Prostate gland (tissue), 2 donors: ENCODE measurements around the gene OTOP3. TPM values are rescaled to one million over a fixed set of nuclear protein-coding genes. Genes with fewer than 3 reads are reported as not detected.

Source experiments
- DNase-seq: peaks from one replicate; pipeline ENCODE4 v3.0.0-alpha.2; 2019; ENCODE audit warnings: low spot score
- H3K27ac ChIP-seq, 2 donors: fragments of 200-600 bp; sonication (generic); 2 replicates each; pipeline ENCODE4 v1.5.1; 2017 to 2019
- H3K27me3 ChIP-seq: fragments of 200-600 bp; sonication (generic); replicated peaks from 2 replicates; pipeline ENCODE4 v1.5.1; 2019; ENCODE audit not compliant: insufficient read depth
- H3K36me3 ChIP-seq, 2 donors: fragments of 200-600 bp; sonication (generic); 1 replicate in 1 of 2; 2 replicates in 1 of 2; pipeline versions ENCODE4 v1.5.1 to v1.8.1; 2017 to 2019
- H3K4me1 ChIP-seq: fragments of 200-600 bp; sonication (generic); replicated peaks from 2 replicates; pipeline ENCODE4 v1.5.1; 2019
- H3K4me3 ChIP-seq, 2 donors: fragments of 200-600 bp; sonication (generic); 2 replicates each; pipeline ENCODE4 v1.5.1; 2017 to 2019
- H3K9me3 ChIP-seq: fragments of 200-600 bp; sonication (generic); 2 replicates; pipeline ENCODE4 v1.5.1; 2017
- CTCF ChIP-seq, 4 experiments: fragments of 200-600 bp in 2 of 4; fragments of 450-650 bp in 2 of 4; sonication (generic) in 2 of 4; IDR thresholded peaks; 1 replicate in 3 of 4; 2 replicates in 1 of 4; pipeline ENCODE4 v1.5.1; 2016 to 2019; ENCODE audit warnings: antibody characterized with exemption in 4 of 4, mild to moderate bottlenecking in 2 of 4, moderate library complexity in 2 of 4
- POLR2A ChIP-seq: fragments of 450-650 bp; IDR thresholded peaks from one replicate; pipeline ENCODE4 v1.6.1; 2016; ENCODE audit warnings: antibody characterized with exemption, mild to moderate bottlenecking
- POLR2AphosphoS5 ChIP-seq: sonication (generic); formaldehyde crosslinking; IDR thresholded peaks from one replicate; pipeline ENCODE4 v1.6.1; 2017; ENCODE audit warnings: antibody characterized with exemption
- WGBS: methylation state at CpG from one replicate; pipeline ENCODE4 v1.1.5; 2018; 5-methylcytosine and 5-hydroxymethylcytosine counted together
- intact Hi-C: fragments of 100-400 bp; cut with DNase I; formaldehyde crosslinking; loops from one replicate; pipeline ENCODE4 v1.14.2; 2022
- total RNA-seq, 2 donors: library from RNA; depleted of rRNA; stranded (reverse); fragments of >200 nt; gene quantifications; one replicate each; pipeline ENCODE4 v1.1.0, GENCODE V29; 2016

The OTOP3 gene
- total RNA-seq, 2 donors from 2014 or later, result not detected

- H3K9me3 ChIP-seq, result no peaks in the 10 kb centered on the region
- H3K27me3 ChIP-seq, result no peaks in the 10 kb centered on the region
- 69% methylated on average over 3 of the region's 3 CpGs for WGBS
- no peaks in the 10 kb centered on the region for H3K36me3 ChIP-seq
- H3K27ac ChIP-seq, result no peak overlapping the region
- no peak for TF ChIP-seq CTCF (IDR thresholded peaks at IDR 0.05)
- no peak overlapping the region for H3K4me3 ChIP-seq
- no peak for DNase-seq
- intact Hi-C loops, result no loop called here
- H3K4me1 ChIP-seq, result no peaks in the 10 kb centered on the region
These were observed 15.4 kb downstream of the OTOP3 start for GRCh38 chr17:74951065-74951464.

- TF ChIP-seq CTCF (IDR thresholded peaks at IDR 0.05), result no peak
- TF ChIP-seq POLR2A, result no peak
- DNase-seq, result no peak
- H3K4me3 ChIP-seq, result no peak overlapping the region
- H3K4me1 ChIP-seq, result no peaks in the 10 kb centered on the region
- 70% methylated on average over 30 of the region's 32 CpGs for WGBS
- H3K27ac ChIP-seq, result no peak overlapping the region
- no peaks in the 10 kb centered on the region for H3K36me3 ChIP-seq
- no peaks in the 10 kb centered on the region for H3K27me3 ChIP-seq
- H3K9me3 ChIP-seq, result no peaks in the 10 kb centered on the region
- intact Hi-C loops, result no loop called here
These were observed 16.2 kb downstream of the OTOP3 start for GRCh38 chr17:74951680-74952421.

GRCh38 chr17:74952431-74953133 lies 16.9 kb downstream of the OTOP3 start:
- Histone ChIP-seq H3K36me3 (no peaks in the 10 kb centered on the region), H3K4me3 (no peak overlapping the region), H3K9me3 (no peaks in the 10 kb centered on the region), H3K27me3 (no peaks in the 10 kb centered on the region), H3K27ac (no peak overlapping the region), H3K4me1 (no peaks in the 10 kb centered on the region)
- DNase-seq, result no peak
- 78% methylated on average over 24 of the region's 24 CpGs for WGBS
- TF ChIP-seq POLR2A, result no peak
- TF ChIP-seq CTCF (IDR thresholded peaks at IDR 0.05), result no peak
- TF ChIP-seq POLR2AphosphoS5, result no peak
- intact Hi-C loops, result no loop called here

GRCh38 chr17:74953134-74953687 lies 17.5 kb downstream of the OTOP3 start:
- 80% methylated on average over 11 of the region's 11 CpGs for WGBS
- intact Hi-C loops, result no loop called here
- Histone ChIP-seq H3K4me3 (no peak overlapping the region), H3K36me3 (no peaks in the 10 kb centered on the region), H3K27me3 (no peaks in the 10 kb centered on the region), H3K9me3 (no peaks in the 10 kb centered on the region), H3K27ac (no peak overlapping the region), H3K4me1 (no peaks in the 10 kb centered on the region)
- TF ChIP-seq CTCF (IDR thresholded peaks at IDR 0.05) (no peak), POLR2AphosphoS5 (no peak), POLR2A (no peak)
- DNase-seq, result no peak
